HPDE6-E6E7 (cell line): ENCODE data around the gene FLNB.
"Not testable (repeated sequence)": the region's sequence is repeated elsewhere in the genome, so short reads cannot be mapped to it uniquely, and the experiment has no call there.

ENCODE experiments used
- DNase-seq: peaks from one replicate; pipeline ENCODE4 v3.0.0; 2011; ENCODE audit warnings: missing footprints; ENCODE audit errors: extremely low spot score

FLNB gene

DNA sequence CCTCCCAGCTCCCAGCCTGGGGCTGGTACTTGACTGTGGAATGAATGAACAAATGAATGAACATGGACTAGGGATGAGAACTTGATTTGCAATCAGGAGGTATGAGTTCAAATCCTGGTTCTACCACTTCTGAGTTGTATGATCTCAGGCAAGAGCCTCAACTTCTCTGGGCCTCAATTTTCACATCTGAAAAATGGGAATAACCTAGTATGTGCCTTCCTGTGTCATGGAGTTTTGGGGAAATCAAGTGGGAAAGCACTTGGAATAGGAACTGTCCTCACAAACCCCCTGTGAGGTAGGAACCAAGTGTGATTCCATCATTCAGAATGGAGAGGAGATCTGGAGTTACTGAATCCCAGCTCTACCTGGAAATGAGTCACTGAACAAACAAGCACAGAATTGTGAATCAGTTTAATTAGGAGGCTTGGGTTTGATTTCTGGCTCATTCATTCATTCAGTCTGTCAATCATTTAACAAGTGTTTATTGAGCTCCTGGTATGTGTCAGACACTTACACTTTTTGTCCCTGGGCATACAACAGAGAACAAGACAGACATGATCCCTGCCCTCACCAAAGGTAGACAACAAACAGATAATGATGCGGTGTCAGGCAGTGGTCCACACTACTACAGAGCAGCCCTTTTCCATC, 172.8 kb downstream of the FLNB start:
- DNase-seq = no peak

GRCh38 chr3:58183221-58183620, 175.0 kb downstream of the FLNB start:
- DNase-seq = no peak

DNA sequence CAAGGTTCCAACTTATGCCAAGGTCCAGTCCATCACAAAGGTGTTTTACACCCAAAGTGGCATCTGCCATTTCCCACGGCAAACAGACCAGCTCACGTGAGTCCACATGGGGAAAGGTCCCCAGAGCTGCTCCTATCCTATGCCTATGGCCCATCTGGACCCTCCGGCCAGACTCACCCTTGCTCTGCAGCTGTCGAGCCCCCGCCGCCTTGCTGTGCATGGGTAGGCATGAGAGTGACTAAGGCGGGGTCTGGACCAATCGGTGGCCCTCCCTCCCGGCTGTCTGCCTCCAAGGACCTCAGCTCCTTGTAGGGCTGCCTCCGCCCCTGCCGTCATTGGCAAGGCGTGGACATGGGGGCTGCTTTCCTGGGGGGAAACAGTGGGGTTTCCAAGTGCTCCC, 175.7 kb downstream of the FLNB start:
- no peak for DNase-seq

- DNase-seq = no peak
Measured at GRCh38 chr3:58184309-58184981, 176.2 kb downstream of the FLNB start.

DNA sequence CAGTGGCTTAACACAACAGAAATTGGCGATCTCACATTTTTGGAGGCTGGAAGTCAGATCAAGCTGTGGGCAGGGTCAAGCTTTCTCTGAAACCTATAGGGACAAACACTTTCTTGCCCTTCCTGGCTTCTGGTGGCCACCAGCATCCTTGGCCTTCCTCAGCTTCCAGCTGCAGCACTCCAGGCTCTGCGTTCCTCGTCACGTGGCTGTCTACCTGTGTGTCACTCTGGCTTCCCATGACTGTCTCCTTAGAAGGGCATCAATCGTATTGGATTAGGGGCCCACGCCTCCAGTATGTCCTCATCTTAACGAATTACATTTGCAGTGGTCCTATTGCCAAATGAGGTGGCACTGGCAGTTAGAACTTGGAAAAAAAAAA, 176.7 kb downstream of the FLNB start:
- no peak for DNase-seq

DNA sequence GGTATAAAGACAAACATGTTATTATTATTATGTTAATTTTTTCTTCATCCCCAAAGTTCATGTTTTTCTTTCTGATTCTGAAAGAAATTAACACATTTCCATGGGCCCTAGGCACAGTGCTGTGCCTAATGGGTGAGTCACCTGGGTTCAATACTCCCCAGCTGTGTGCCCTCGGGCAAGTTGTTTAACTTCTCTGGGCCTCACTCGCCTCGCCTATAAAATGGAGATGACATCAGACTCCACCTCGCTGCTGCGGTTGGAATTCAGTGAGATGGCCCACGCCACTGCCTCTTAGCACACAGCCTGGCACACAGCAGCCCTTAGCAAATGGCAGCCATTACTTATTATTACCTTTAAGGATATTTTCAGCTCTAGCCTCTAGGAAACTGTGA, 179.9 kb downstream of the FLNB start:
- no peak for DNase-seq

- DNase-seq = no peak
Measured at GRCh38 chr3:58188921-58189451, 180.8 kb downstream of the FLNB start.

- DNase-seq = no peak
Measured at GRCh38 chr3:58189691-58190090, 181.5 kb downstream of the FLNB start.

DNA sequence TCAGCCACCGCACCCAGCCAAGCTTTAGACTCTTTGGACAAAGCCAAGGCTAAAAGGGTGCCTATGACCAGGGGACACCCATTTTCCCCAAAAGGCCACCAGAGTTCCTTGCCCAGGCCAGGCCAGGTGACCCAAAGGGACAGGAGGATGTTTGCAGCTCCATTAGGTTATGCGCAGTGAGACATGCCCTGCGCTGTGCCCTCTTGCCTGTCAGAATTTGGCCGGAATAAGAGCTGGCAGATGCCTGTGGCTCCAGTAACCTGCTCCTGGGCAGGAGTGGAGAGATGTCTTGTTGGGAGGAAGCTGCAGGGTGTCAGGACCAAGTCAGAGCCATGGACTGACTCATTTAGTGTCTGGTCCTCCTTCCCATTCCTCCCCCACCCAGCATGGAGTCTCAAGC, 182.1 kb downstream of the FLNB start:
- DNase-seq = no peak

DNA sequence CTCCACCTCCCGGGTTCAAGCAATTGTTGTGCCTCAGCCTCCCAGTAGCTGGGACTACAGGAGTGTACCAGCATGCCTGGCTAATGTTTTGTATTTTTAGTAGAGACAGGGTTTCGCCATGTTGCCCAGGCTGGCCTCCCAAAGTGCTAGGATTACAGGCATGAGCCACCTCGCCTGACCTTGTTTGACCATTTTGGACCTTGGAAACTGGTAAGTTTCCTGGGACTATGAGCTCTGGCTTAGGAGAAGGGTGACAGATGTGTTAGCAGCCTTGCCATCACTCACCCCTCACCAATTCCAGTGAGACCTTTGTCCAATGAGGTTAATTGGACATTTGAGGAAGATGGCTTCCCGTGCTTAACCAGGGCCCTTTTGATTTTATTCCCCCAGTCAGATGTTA, 182.7 kb downstream of the FLNB start:
- DNase-seq = no peak

DNA sequence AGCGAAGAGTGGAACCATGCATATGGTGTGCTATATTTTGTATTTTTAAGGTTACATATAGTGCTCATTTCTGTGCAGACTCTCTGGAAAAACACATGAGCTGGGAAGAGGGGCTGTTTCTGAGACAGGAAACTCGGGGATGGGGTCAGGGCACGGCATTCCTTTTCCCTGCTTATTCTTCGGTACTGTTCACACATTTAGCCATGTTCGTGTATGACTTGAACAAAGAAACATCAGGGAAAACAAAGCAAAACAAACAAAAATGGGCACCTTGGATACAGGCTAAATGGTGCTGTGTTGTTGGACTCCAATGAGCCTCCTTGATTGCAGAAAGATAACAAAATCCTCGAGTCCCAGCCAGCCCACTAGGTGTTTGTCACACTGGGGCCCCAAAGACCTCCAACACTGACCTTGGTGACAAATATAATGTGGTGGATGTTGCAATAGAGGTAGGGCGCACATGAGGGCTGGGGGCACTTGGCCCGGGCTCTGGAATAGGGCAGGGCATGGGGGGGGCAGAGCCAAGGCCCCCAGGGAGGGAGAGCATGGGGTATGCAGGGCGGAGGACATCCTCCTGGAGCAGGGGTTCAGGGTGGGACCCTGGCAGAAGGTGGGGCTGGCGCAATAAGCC, 183.3 kb downstream of the FLNB start:
- DNase-seq = no peak

DNA sequence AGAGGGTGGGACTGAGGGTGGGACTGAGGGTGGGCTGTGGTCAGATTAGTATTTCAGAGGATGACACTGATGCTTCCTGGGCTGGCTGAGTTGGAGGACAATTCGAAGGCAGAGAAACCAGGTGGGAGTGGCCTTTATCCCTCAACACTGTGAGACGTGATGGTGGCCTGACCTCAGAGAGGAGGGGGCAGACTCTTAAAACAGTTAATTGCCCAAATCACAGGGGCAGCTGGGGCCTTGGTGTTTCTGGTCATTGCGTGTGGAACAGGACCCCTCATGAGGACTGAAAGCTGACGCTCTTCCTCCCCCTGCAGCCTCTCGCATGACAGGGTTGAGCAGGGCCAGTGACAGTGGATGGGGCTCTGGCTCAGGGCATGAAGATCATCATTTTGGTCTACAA, 183.8 kb downstream of the FLNB start:
- no peak for DNase-seq

DNA sequence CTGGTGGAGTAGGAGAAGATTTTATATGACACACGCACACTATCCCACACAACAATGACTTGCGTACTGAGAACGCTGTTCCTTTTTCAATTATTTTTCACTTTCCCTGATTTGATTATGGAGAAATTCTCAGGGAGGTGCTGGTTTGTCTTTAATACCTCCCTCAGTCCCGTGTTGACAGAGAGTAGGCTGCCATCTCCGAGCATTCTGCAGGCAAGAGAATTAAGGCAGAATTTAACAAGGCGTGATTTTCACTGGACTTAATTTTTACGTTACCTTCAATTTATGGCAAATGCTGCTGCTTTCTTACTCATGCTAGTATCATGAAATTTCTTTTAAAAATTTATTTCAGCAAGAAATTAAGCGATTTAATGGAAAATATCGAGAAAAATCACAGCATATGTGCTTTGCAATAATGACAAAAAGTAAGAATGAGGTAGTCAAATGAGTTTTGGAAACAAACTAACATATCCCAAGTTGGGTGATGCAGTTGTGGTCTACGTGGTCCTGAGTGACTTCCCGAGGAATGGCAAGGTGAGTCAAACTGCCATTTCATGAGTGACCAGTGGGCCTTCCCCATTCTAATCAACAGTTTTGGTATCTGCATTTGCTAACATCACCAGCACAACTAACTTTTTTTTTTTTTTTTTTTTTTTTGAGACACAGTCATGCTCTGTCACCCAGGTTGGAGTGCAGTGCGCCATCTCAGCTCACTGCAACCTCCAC, 185.6 kb downstream of the FLNB start:
- no peak for DNase-seq

GRCh38 chr3:58197588-58197987, 189.4 kb downstream of the FLNB start:
- no peak for DNase-seq

DNA sequence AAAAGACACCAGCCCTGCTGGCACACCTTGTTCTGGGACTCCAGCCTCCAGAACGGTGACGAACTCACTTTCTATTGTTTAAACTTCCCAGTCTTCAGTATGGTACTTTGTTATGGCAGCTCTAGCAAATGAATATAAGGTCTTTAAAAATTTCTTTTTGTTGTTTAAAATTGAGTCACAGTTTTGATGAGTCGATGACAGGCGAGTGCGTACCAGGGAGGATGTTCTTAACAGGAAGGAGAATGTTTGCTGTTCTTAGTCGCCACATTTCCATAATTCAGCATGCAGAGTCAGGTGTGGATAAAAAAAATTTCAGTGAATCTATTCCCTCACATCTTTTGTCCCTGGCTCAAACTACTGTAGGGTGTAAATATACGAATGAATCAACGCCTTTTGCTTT, 190.1 kb downstream of the FLNB start:
- DNase-seq = no peak

GRCh38 chr3:58198804-58199203, 190.6 kb downstream of the FLNB start:
- no peak for DNase-seq

DNA sequence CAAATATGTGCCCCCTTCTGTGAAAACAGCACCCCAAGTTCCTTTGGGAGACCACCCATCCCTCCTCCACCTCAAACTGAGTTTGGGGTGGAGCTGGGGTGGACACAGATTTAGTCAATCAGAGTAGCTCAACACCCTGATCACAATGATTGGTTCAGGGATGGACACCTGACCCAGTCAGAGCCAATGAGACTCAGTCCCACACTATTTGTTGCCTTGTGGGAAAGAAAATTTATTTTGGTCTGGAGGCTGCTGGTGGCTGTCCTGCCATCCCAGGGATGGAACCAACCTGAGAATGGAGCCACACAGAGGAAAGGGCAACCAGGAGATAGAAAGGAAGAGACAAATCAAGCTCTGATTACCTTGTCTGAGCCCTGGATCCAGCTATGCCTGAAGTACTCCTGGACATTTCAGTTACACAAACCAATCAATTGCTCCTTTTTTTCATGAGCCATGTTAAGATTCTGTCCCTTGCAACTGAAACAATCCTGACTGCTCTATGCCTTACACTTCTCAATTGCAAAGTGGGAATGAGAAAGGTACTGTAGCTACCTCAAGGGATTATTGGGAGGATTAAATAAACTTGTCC, 192.0 kb downstream of the FLNB start:
- DNase-seq = no peak

- DNase-seq = no peak
Measured at GRCh38 chr3:58200846-58201355, 192.7 kb downstream of the FLNB start.

DNA sequence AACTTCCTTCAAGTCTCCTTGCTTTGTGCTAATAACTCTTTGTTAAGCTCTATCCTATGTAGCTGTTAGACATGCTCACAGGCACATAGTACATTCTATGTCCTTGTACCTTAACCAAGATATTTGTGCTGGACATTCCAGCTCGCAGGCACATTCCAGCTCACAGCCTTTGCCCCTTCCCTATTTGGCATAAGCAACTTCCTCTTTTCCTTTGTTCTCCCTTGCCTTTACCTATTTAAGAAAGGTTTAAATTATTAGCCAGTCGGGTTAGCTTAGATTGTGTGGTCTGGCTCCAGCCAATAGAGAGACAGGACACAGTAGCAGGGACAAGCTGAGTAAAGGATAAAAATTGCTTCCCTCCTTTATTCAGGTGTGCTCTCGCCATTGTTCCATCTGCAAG, 193.2 kb downstream of the FLNB start:
- DNase-seq = not testable (repeated sequence)

- no peak for DNase-seq
Measured at GRCh38 chr3:58202917-58203360, 194.7 kb downstream of the FLNB start.

DNA sequence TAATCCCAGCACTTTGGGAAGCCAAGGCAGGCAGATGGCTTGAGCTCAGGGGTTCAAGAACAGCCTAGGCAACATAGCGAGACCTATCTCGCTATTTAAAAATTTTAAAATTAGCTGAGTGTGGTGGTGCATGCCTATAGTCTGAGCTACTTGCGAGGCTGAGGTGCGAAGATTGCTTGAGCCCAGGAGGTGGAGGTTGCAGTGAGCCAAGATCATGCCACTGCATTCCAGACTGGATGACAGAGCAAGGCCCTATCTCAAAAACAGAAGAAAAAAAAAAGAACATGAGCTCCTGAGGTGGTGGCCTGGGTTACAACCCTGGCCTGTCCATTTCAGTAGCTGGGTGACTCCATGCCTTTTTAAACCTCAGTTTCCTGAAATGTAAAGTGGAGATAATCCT, 195.3 kb downstream of the FLNB start:
- no peak for DNase-seq

DNA sequence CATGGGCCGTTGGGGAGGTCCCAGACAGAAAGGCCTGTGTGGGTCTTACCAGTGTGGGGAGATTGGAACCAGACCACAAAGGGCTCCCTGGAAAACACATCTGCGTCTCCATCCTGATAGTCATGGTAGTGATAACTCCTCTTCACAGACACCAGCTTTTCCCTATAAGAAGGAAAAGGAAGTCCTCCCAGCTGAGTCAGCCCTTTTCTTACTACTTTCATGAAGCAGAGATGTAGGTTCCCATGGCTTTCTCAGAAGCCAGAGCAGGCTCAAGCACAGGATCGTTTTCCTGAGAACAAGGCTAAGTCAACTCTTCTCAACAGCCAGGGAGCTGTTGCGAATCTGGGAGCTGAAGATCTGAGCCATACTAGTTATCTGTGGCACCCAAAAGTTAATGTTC, 196.5 kb downstream of the FLNB start:
- no peak for DNase-seq
